WERI-Rb-1 (cell line): Measurements from ENCODE around the gene RACGAP1.

ENCODE experiments used
- DNase-seq: peaks from one replicate; pipeline ENCODE4 v3.0.0-alpha.2; 2020
- H3K27ac ChIP-seq: fragments of 250-450 bp; sonication (Bioruptor Pico); 2 replicates; pipeline ENCODE4 v1.5.1; 2020; ENCODE audit warnings: mild to moderate bottlenecking, moderate library complexity
- H3K27me3 ChIP-seq: fragments of 250-450 bp; sonication (Bioruptor Pico); 2 replicates; pipeline ENCODE4 v1.5.1; 2021; ENCODE audit warnings: mild to moderate bottlenecking, low read depth, moderate library complexity; ENCODE audit not compliant: insufficient read depth, severe bottlenecking
- H3K36me3 ChIP-seq: fragments of 250-450 bp; sonication (Bioruptor Pico); 2 replicates; pipeline ENCODE4 v1.5.1; 2020; ENCODE audit warnings: mild to moderate bottlenecking, moderate library complexity
- H3K4me3 ChIP-seq: 2 replicates; pipeline ENCODE4 v1.5.1; 2011; ENCODE audit warnings: low read depth, mild to moderate bottlenecking, control low read depth, low read length
- H3K9me3 ChIP-seq: fragments of 250-450 bp; sonication (Bioruptor Pico); 2 replicates; pipeline ENCODE4 v1.5.1; 2021; ENCODE audit warnings: mild to moderate bottlenecking, moderate library complexity; ENCODE audit not compliant: severe bottlenecking
- TF ChIP-seq, protein P1 (sequence below): IDR thresholded peaks from 2 replicates; pipeline ENCODE4 v1.5.1; 2011; ENCODE audit warnings: low read depth, mild to moderate bottlenecking, control low read depth, inconsistent platforms, low read length

The RACGAP1 gene

GRCh38 chr12:49982246-49983087, 42.8 kb downstream of the RACGAP1 start:
- no peak for DNase-seq
- no peak overlapping the region for H3K27ac ChIP-seq
- peaks cover 3% of the 10 kb centered on the region; the same call in 1 of the 2 replicates for H3K36me3 ChIP-seq
- no peaks in the 10 kb centered on the region for H3K9me3 ChIP-seq
- no peaks in the 10 kb centered on the region for H3K27me3 ChIP-seq
- TF ChIP-seq, protein P1, sequence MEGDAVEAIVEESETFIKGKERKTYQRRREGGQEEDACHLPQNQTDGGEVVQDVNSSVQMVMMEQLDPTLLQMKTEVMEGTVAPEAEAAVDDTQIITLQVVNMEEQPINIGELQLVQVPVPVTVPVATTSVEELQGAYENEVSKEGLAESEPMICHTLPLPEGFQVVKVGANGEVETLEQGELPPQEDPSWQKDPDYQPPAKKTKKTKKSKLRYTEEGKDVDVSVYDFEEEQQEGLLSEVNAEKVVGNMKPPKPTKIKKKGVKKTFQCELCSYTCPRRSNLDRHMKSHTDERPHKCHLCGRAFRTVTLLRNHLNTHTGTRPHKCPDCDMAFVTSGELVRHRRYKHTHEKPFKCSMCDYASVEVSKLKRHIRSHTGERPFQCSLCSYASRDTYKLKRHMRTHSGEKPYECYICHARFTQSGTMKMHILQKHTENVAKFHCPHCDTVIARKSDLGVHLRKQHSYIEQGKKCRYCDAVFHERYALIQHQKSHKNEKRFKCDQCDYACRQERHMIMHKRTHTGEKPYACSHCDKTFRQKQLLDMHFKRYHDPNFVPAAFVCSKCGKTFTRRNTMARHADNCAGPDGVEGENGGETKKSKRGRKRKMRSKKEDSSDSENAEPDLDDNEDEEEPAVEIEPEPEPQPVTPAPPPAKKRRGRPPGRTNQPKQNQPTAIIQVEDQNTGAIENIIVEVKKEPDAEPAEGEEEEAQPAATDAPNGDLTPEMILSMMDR, result no peak
- no peak overlapping the region for H3K4me3 ChIP-seq

DNA sequence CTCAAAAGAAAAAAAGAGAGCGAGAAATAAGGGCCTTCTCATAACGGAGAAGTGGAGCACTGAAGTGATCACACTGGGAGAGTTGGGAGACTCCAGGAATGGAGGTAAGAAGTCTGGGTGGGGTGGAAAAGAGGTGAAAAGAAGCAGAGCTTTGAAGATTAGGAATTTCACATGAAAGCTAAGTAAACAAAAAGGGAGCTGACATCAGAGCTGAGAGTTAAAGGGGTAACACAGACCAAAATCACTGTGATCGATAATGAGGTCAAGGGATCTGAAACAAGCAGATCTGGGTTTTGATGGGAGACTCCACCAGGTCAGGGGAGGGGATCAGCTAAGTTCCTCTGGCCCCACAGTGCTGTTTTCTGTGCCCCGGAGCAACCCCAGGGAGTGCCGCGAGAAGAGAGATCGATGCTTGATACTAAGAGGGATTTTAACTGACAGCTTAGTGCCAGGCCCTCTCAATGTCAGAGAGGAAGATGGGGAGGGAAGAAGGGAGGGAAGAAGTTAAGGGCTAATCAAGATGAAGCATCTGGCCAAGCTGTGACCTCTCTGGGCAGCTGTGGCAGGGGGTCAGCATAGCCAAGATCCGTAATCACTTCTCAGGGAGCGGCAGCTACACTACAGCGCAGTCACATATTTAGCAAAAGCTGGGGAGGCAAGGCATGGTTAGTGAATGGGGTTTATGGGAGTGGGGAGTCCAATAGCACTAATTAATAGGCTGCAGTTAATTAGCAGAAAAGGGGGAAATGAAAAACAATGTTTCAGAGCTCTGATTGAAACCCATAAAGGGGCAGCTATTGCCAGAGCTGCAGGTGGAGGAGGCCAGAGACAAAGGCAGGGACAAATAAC, 44.6 kb downstream of the RACGAP1 start:
- H3K4me3 ChIP-seq, result no peak overlapping the region
- TF ChIP-seq, protein P1, result no peak
- no peaks in the 10 kb centered on the region for H3K36me3 ChIP-seq
- H3K9me3 ChIP-seq, result no peaks in the 10 kb centered on the region
- H3K27ac ChIP-seq, result peak overlapping the region; percentile 65
- H3K27me3 ChIP-seq, result no peaks in the 10 kb centered on the region
- DNase-seq, result peak; percentile 89

GRCh38 chr12:49979791-49980190, 45.5 kb downstream of the RACGAP1 start:
- Histone ChIP-seq H3K27me3 (no peaks in the 10 kb centered on the region), H3K27ac (peak overlapping the region; percentile 65), H3K36me3 (no peaks in the 10 kb centered on the region), H3K9me3 (no peaks in the 10 kb centered on the region), H3K4me3 (no peak overlapping the region; the same call in 1 of the 2 replicates)
- TF ChIP-seq, protein P1, result no peak
- DNase-seq, result no peak

DNA sequence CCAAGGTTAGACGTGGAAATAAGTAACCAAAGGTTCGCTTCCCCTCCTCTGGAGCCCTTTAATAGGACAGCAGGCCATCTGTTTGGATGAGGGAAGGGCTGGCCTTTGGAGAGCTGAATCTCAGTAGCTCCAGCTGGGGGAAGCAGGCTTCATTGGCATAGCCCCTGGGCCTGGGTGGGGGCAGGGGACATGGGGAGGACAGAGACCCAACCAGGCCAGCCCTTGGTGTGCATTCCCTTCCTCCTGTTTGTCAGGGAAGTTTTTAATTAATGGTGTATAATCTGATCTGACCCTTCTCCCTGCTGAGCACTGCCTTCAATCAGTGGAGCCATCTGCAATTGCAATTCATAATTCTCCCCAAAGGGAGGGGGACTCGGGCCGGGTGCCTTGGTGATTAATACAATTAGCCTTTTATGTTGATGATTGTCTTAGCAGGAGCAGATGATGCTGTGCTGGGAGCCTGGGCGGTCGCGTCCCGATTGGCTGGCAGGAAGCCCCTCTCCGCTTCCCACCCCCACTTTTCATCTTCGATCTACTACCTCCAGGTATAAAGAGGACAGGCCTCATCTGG, 46.2 kb downstream of the RACGAP1 start:
- TF ChIP-seq, protein P1, result no peak
- H3K27me3 ChIP-seq, result no peaks in the 10 kb centered on the region
- no peak overlapping the region; the same call in 1 of the 2 replicates for H3K4me3 ChIP-seq
- DNase-seq, result peak; percentile 94
- peak overlapping the region; percentile 67 for H3K27ac ChIP-seq
- no peaks in the 10 kb centered on the region for H3K9me3 ChIP-seq
- no peaks in the 10 kb centered on the region for H3K36me3 ChIP-seq

GRCh38 chr12:49978125-49978524, 47.2 kb downstream of the RACGAP1 start:
- no peaks in the 10 kb centered on the region for H3K9me3 ChIP-seq
- no peaks in the 10 kb centered on the region for H3K27me3 ChIP-seq
- no peaks in the 10 kb centered on the region for H3K36me3 ChIP-seq
- H3K4me3 ChIP-seq, result peak overlapping the region; percentile 6; the same call in 1 of the 2 replicates
- DNase-seq, result no peak
- H3K27ac ChIP-seq, result peak overlapping the region; percentile 67
- TF ChIP-seq, protein P1, result no peak
